Hematopoietic multipotent progenitor cell treated with erythropoietin and hydrocortisone succinate and interleukin-3 and kit ligand, for 8 days (in vitro differentiated cells): ENCODE data around the gene OGFOD2.
"Not testable (repeated sequence)": the region's sequence is repeated elsewhere in the genome, so short reads cannot be mapped to it uniquely, and the experiment has no call there.

ENCODE experiments used
- DNase-seq: peaks from one replicate; pipeline ENCODE4 v3.0.0-alpha.2; 2015

OGFOD2 gene

GRCh38 chr12:122974892-122975789, at the start of gene OGFOD2:
TSS of gene OGFOD2 (plus strand) at chr12:122975244. CDS start at chr12:122975252, 8 bp downstream.
- peak; percentile 94 for DNase-seq

GRCh38 chr12:122927756-122928403, 47.2 kb upstream of the OGFOD2 start:
- DNase-seq, result no peak

GRCh38 chr12:122928404-122929147, 46.5 kb upstream of the OGFOD2 start:
- DNase-seq, result no peak

GRCh38 chr12:122929148-122929538, 45.9 kb upstream of the OGFOD2 start:
- DNase-seq, result no peak

GRCh38 chr12:122929812-122930211, 45.2 kb upstream of the OGFOD2 start:
- DNase-seq, result no peak

- no peak for DNase-seq
These were observed 42.8 kb upstream of the OGFOD2 start for GRCh38 chr12:122932207-122932606.

GRCh38 chr12:122934722-122935121, 40.3 kb upstream of the OGFOD2 start:
- no peak for DNase-seq

GRCh38 chr12:122935318-122935717, 39.7 kb upstream of the OGFOD2 start:
- no peak for DNase-seq

- DNase-seq, result no peak
These were observed 37.4 kb upstream of the OGFOD2 start for GRCh38 chr12:122937622-122938091.

GRCh38 chr12:122939125-122939524, 35.9 kb upstream of the OGFOD2 start:
- DNase-seq, result no peak

GRCh38 chr12:122941351-122941750, 33.7 kb upstream of the OGFOD2 start:
- not testable (repeated sequence) for DNase-seq

- DNase-seq, result peak; percentile 20
These were observed 32.4 kb upstream of the OGFOD2 start for GRCh38 chr12:122942637-122943036.

- no peak for DNase-seq
These were observed 31.8 kb upstream of the OGFOD2 start for GRCh38 chr12:122943196-122943595.

- DNase-seq, result no peak
These were observed 30.1 kb upstream of the OGFOD2 start for GRCh38 chr12:122944605-122945592.

GRCh38 chr12:122946690-122947341, 28.2 kb upstream of the OGFOD2 start:
- peak; percentile 95 for DNase-seq

- DNase-seq, result peak; percentile 49
These were observed 27.7 kb upstream of the OGFOD2 start for GRCh38 chr12:122947352-122947792.

- DNase-seq, result no peak
These were observed 26.4 kb upstream of the OGFOD2 start for GRCh38 chr12:122948605-122949004.

GRCh38 chr12:122949405-122949804, 25.6 kb upstream of the OGFOD2 start:
- no peak for DNase-seq

- DNase-seq, result no peak
These were observed 25.0 kb upstream of the OGFOD2 start for GRCh38 chr12:122949816-122950675.

- DNase-seq, result no peak
These were observed 23.6 kb upstream of the OGFOD2 start for GRCh38 chr12:122951406-122951805.
